ENCODE measurements around the gene TLE4. TPM values are rescaled to one million over a fixed set of nuclear protein-coding genes. Genes with fewer than 3 reads are reported as not detected.

TLE4 gene
- total and polyA plus RNA-seq, 2 of the 4 experiments (the other 2 are of a cell fraction): 68.0 to 78.1 TPM

DNA sequence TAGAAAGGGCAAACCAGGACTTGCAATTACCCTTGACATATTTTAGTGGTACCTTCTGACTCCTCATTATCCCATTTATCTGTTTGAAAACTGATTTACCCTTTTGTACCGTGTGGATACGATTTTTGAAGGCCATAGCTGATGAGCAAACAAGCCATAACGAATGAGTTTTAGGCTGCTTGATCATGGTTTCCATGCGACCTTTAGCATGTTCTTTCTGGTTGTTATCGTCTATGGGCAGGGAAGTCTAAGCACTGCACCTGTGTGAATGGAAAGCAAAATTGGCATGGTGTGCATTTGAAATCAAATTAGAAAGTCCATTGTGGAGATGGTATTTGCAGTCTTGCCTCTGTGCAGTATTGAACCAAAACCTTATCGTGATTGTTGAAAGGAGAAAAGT lies 127.7 kb downstream of the TLE4 start:
- Histone ChIP-seq H3K9ac (ENCODE audit: low read depth, low read length) (no peak overlapping the region), H2AK9ac (replicated peaks; ENCODE audit: low read depth, low read length, poor library complexity) (no peak overlapping the region), H2AFZ (replicated peaks; ENCODE audit: low read length, poor library complexity) (no peak overlapping the region), H3K9me3 (ENCODE audit: control insufficient read depth, insufficient read depth, low read length) (no peaks in the 10 kb centered on the region), H3K4ac (ENCODE audit: low read depth, low read length) (no peak overlapping the region), H4K20me1 (ENCODE audit: insufficient read depth, low read length) (peaks cover 13% of the 10 kb centered on the region; the same call in 1 of the 2 replicates), H3K18ac (ENCODE audit: low read depth, low read length) (no peak overlapping the region), H3K9me1 (ENCODE audit: insufficient read depth, low read length) (0 out of 2 replicates have a peak, but pooled peaks cover 6% of the 10 kb centered on the region), H3K4me2 (ENCODE audit: low read depth, low read length) (no peak overlapping the region), H3K27ac (ENCODE audit: insufficient read depth, low read length) (no peak overlapping the region), H3K79me1 (ENCODE audit: low read depth in 1 of 2, low read length in 2 of 2) (peaks cover 35 to 47% of the 10 kb centered on the region in 2 experiments), H2AK5ac (ENCODE audit: low read depth, low read length) (no peak overlapping the region), H2BK15ac (ENCODE audit: low read depth, low read length) (no peak overlapping the region), H3K14ac (replicated peaks; ENCODE audit: low read depth, low read length) (no peak overlapping the region), H4K5ac (ENCODE audit: low read depth, low read length) (no peak overlapping the region), H2BK5ac (ENCODE audit: low read depth, low read length, poor library complexity, severe bottlenecking) (no peak overlapping the region), H3K36me3 (ENCODE audit: control insufficient read depth, insufficient read depth, low read length) (no peaks in the 10 kb centered on the region), H3K23ac (ENCODE audit: low read depth, low read length) (no peak overlapping the region), H2BK120ac (ENCODE audit: low read depth, low read length) (no peak overlapping the region), H2BK20ac (ENCODE audit: low read depth, low read length) (no peak overlapping the region), H4K91ac (ENCODE audit: insufficient read depth, low read depth, low read length) (no peak overlapping the region), H3K4me3 (ENCODE audit: insufficient read depth, low read depth, low read length) (no peak overlapping the region), H3K56ac (ENCODE audit: extremely low read depth, insufficient read depth, low read length) (no peak overlapping the region), H3K4me1 (ENCODE audit: control insufficient read depth, insufficient read depth, low read length) (peaks cover 2% of the 10 kb centered on the region; the same call in 1 of the 2 replicates), H3K27me3 (ENCODE audit: control insufficient read depth, insufficient read depth, low read length) (no peaks in the 10 kb centered on the region), H4K8ac (ENCODE audit: low read depth in 2 of 2, low read length in 2 of 2) (no peak overlapping the region)
- ATAC-seq (ENCODE audit: low read depth) (no peak), DNase-seq (no peak)
- TF ChIP-seq NFE2L2 (IDR thresholded peaks at IDR 0.05; ENCODE audit: low read depth, low read length) (no peak), MXI1 (IDR thresholded peaks at IDR 0.05; ENCODE audit: borderline replicate concordance, low read depth, low read length) (no peak), BHLHE40 (IDR thresholded peaks at IDR 0.05; ENCODE audit: low read depth, low read length) (no peak), MAFK (IDR thresholded peaks at IDR 0.05; ENCODE audit: low read depth, low read length) (no peak), RFX5 (IDR thresholded peaks at IDR 0.05; ENCODE audit: low read depth, low read length) (no peak), POLR2A (IDR thresholded peaks at IDR 0.05; ENCODE audit: low read depth, low read length) (no peak), SMC3 (IDR thresholded peaks at IDR 0.05; ENCODE audit: low read depth, low read length) (no peak), CEBPB (IDR thresholded peaks at IDR 0.05; ENCODE audit: low read depth, low read length) (no peak), MAZ (IDR thresholded peaks at IDR 0.05; ENCODE audit: borderline replicate concordance, low read depth, low read length) (no peak), FOS (IDR thresholded peaks at IDR 0.05; ENCODE audit: low read depth, low read length) (no peak), RCOR1 (IDR thresholded peaks at IDR 0.05; ENCODE audit: insufficient replicate concordance, low read length) (no peak), RAD21 (IDR thresholded peaks at IDR 0.05; ENCODE audit: low read length) (no peak), CHD1 (IDR thresholded peaks at IDR 0.05; ENCODE audit: low read depth, low read length) (no peak)
- TF ChIP-seq, protein P1, sequence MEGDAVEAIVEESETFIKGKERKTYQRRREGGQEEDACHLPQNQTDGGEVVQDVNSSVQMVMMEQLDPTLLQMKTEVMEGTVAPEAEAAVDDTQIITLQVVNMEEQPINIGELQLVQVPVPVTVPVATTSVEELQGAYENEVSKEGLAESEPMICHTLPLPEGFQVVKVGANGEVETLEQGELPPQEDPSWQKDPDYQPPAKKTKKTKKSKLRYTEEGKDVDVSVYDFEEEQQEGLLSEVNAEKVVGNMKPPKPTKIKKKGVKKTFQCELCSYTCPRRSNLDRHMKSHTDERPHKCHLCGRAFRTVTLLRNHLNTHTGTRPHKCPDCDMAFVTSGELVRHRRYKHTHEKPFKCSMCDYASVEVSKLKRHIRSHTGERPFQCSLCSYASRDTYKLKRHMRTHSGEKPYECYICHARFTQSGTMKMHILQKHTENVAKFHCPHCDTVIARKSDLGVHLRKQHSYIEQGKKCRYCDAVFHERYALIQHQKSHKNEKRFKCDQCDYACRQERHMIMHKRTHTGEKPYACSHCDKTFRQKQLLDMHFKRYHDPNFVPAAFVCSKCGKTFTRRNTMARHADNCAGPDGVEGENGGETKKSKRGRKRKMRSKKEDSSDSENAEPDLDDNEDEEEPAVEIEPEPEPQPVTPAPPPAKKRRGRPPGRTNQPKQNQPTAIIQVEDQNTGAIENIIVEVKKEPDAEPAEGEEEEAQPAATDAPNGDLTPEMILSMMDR (conservative IDR thresholded peaks at IDR 0.05; ENCODE audit: low read depth, low read length): no peak
- TF ChIP-seq, protein P2, sequence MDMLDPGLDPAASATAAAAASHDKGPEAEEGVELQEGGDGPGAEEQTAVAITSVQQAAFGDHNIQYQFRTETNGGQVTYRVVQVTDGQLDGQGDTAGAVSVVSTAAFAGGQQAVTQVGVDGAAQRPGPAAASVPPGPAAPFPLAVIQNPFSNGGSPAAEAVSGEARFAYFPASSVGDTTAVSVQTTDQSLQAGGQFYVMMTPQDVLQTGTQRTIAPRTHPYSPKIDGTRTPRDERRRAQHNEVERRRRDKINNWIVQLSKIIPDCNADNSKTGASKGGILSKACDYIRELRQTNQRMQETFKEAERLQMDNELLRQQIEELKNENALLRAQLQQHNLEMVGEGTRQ (IDR thresholded peaks at IDR 0.05; ENCODE audit: low read depth, low read length): no peak
- TF ChIP-seq, protein P3, sequence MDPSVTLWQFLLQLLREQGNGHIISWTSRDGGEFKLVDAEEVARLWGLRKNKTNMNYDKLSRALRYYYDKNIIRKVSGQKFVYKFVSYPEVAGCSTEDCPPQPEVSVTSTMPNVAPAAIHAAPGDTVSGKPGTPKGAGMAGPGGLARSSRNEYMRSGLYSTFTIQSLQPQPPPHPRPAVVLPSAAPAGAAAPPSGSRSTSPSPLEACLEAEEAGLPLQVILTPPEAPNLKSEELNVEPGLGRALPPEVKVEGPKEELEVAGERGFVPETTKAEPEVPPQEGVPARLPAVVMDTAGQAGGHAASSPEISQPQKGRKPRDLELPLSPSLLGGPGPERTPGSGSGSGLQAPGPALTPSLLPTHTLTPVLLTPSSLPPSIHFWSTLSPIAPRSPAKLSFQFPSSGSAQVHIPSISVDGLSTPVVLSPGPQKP (IDR thresholded peaks at IDR 0.05; ENCODE audit: borderline replicate concordance, low read depth, low read length): no peak
- CTCF ChIA-PET: no interaction called here
- dilution Hi-C loops (cut with HindIII; ENCODE audit: low sequenced_read_pairs, unreplicated experiment): no loop called here
- in situ Hi-C loops (cut with MboI; ENCODE audit: low sequenced_read_pairs): no loop called here
- POLR2A ChIA-PET (ENCODE audit: unreplicated experiment): no interaction called here
- WGBS, 2 experiments (ENCODE audit: extremely low coverage in 2 of 2, insufficient read length in 1 of 2): no CpG with 5 or more reads among the region's 6 CpGs
- no TSS peak for BruUV-seq (replicated peaks)
- intact Hi-C loops (cut with micrococcal nuclease): loop anchor here (10.0 kb wide), 1 partner anchor 565 kb away; no protein-coding TSS in a partner anchor

Measured in IMR-90 (cell line).